K562 (cell line): ENCODE results near the gene PMFBP1. TPM values are rescaled to one million over a fixed set of nuclear protein-coding genes. Genes with fewer than 3 reads are reported as not detected.
A peak's percentile ranks its signal among the peaks of the same experiment; 100 is the strongest.

Source experiments
- BHLHE40 ChIP-seq: IDR thresholded peaks from 2 replicates; pipeline ENCODE4 v1.6.1; 2011; ENCODE audit warnings: low read length, improper control_type of control experiment
- CBFA2T3 ChIP-seq: fragments of 450-650 bp; IDR thresholded peaks from 2 replicates; pipeline ENCODE4 v1.6.1; 2017
- CHD1 ChIP-seq: fragments of 200-600 bp; sonication (generic); IDR thresholded peaks from one replicate; pipeline ENCODE4 v1.6.1; 2012; ENCODE audit warnings: mild to moderate bottlenecking, moderate library complexity, low read length, inconsistent platforms
- COPS2 ChIP-seq: fragments of 450-650 bp; conservative IDR thresholded peaks from 2 replicates; pipeline ENCODE4 v1.6.1; 2016; ENCODE audit warnings: mild to moderate bottlenecking, moderate library complexity
- FOS ChIP-seq: IDR thresholded peaks from 3 replicates; pipeline ENCODE4 v1.6.1; 2011; ENCODE audit not compliant: insufficient read length; ENCODE audit errors: extremely low read depth
- GTF2E2 ChIP-seq: fragments of 200-800 bp; sonication (Bioruptor generic); IDR thresholded peaks from 2 replicates; pipeline ENCODE4 v1.6.1; 2016; ENCODE audit warnings: missing genetic modification characterization, missing compliant biosample characterization
- KLF1 ChIP-seq: fragments of 450-650 bp; IDR thresholded peaks from 2 replicates; pipeline ENCODE4 v1.6.1; 2016; ENCODE audit warnings: missing genetic modification characterization, missing compliant biosample characterization
- MYBL2 ChIP-seq, 2 experiments: fragments of 450-650 bp in 1 of 2; sonication (generic) in 1 of 2; formaldehyde crosslinking in 1 of 2; IDR thresholded peaks; 2 replicates each; pipeline versions ENCODE4 v1.6.1 to v1.8.1; 2017 to 2022; ENCODE audit warnings: borderline replicate concordance in 1 of 2, inconsistent platforms in 1 of 2, low read depth in 1 of 2, mild to moderate bottlenecking in 1 of 2, missing genetic modification reagents in 1 of 2, moderate library complexity in 1 of 2
- POLR3A ChIP-seq: IDR thresholded peaks from 2 replicates; pipeline ENCODE4 v1.6.1; 2011; ENCODE audit warnings: borderline replicate concordance, mild to moderate bottlenecking, moderate library complexity; ENCODE audit not compliant: insufficient read length, insufficient read depth; ENCODE audit errors: extremely low read depth
- RBM15 ChIP-seq: fragments of 200-400 bp; formaldehyde crosslinking; IDR thresholded peaks from 2 replicates; pipeline ENCODE4 v1.6.1; 2018; ENCODE audit warnings: mild to moderate bottlenecking, low read length, moderate library complexity; ENCODE audit not compliant: insufficient read depth
- RFX7 ChIP-seq: fragments of 250-450 bp; sonication (Bioruptor Pico); IDR thresholded peaks from 2 replicates; pipeline ENCODE4 v1.5.1; 2021; ENCODE audit warnings: mild to moderate bottlenecking
- SMAD4 ChIP-seq: fragments of 250-450 bp; sonication (Bioruptor Pico); conservative IDR thresholded peaks from 2 replicates; pipeline ENCODE4 v1.8.0; 2021; ENCODE audit warnings: inconsistent platforms, mild to moderate bottlenecking, moderate library complexity
- SOX6 ChIP-seq: fragments of 450-650 bp; IDR thresholded peaks from 2 replicates; pipeline ENCODE4 v1.6.1; 2014; ENCODE audit warnings: mild to moderate bottlenecking
- SRSF1 ChIP-seq: fragments of 200-400 bp; formaldehyde crosslinking; IDR thresholded peaks from 2 replicates; pipeline ENCODE4 v1.6.1; 2017; ENCODE audit warnings: mild to moderate bottlenecking, low read depth, low read length, moderate library complexity
- U2AF1 ChIP-seq: fragments of 200-400 bp; formaldehyde crosslinking; optimal IDR thresholded peaks from 2 replicates; pipeline ENCODE3; 2017; ENCODE audit warnings: mild to moderate bottlenecking, low read depth, low read length, moderate library complexity
- ZNF764 ChIP-seq: fragments of 250-450 bp; sonication (Bioruptor Pico); IDR thresholded peaks from 2 replicates; pipeline ENCODE4 v1.4.0; 2020; ENCODE audit warnings: low read depth, mild to moderate bottlenecking, moderate library complexity
- polyA plus RNA-seq, 8 experiments: library from polyadenylated mRNA; depleted of rRNA in 4 of 8; stranded (reverse) in 5 of 8; unstranded in 3 of 8; fragments of >200 nt; fragmentation: Nextera tagmentation in 2 of 8; fragmentation: Illumina TruSeq in 1 of 8; extraction: Ambion mirVana in 2 of 8; extraction: Trizol in 1 of 8; gene quantifications; 2 replicates each; pipeline versions ENCODE4 v1.2.1 to v1.2.3, GENCODE V29; 2011 to 2014; ENCODE audit warnings: inconsistent platforms in 1 of 8, missing spikeins in 1 of 8
- total RNA-seq, 7 experiments: library from RNA; depleted of rRNA in 6 of 7; stranded (reverse); fragments of >200 nt in 6 of 7; fragmentation: Illumina TruSeq in 2 of 7; extraction: Trizol in 2 of 7; gene quantifications; 2 replicates each; pipeline versions ENCODE4 v1.2.1 to v1.2.3, GENCODE V29; 2011 to 2021; ENCODE audit warnings: low replicate concordance in 1 of 7
- TF ChIP-seq, protein P1 (sequence below): fragments of 250-450 bp; sonication (Bioruptor Pico); IDR thresholded peaks from 2 replicates; pipeline ENCODE4 v1.4.0; 2020; ENCODE audit warnings: mild to moderate bottlenecking, moderate library complexity
- TF ChIP-seq, protein P2 (sequence below), 3 experiments: IDR thresholded peaks in 2 of 3; conservative IDR thresholded peaks in 1 of 3; 2 replicates each; pipeline ENCODE4 v1.5.1; 2011 to 2012; ENCODE audit warnings: low read length in 3 of 3, mild to moderate bottlenecking in 3 of 3, control low read depth in 2 of 3, improper control_type of control experiment in 1 of 3, inconsistent platforms in 1 of 3, low read depth in 1 of 3, mixed read lengths in 1 of 3, moderate library complexity in 1 of 3; ENCODE audit not compliant: insufficient read depth in 2 of 3
- TF ChIP-seq, protein P3 (sequence below): fragments of 450-650 bp; formaldehyde crosslinking; IDR thresholded peaks from 2 replicates; pipeline ENCODE4 v1.4.0; 2022; ENCODE audit warnings: missing genetic modification characterization
- TF ChIP-seq, protein P4 (sequence below): fragments of 200-800 bp; sonication (Bioruptor generic); IDR thresholded peaks from 2 replicates; pipeline ENCODE4 v1.6.1; 2017; ENCODE audit warnings: missing genetic modification characterization, missing compliant biosample characterization

PMFBP1 gene
- total and polyA plus RNA-seq, 9 of the 15 experiments (the other 6 are each of a cell fraction or from before 2014, with no cell fraction given) = 0.13 to 0.91 (median 0.47) TPM

DNA sequence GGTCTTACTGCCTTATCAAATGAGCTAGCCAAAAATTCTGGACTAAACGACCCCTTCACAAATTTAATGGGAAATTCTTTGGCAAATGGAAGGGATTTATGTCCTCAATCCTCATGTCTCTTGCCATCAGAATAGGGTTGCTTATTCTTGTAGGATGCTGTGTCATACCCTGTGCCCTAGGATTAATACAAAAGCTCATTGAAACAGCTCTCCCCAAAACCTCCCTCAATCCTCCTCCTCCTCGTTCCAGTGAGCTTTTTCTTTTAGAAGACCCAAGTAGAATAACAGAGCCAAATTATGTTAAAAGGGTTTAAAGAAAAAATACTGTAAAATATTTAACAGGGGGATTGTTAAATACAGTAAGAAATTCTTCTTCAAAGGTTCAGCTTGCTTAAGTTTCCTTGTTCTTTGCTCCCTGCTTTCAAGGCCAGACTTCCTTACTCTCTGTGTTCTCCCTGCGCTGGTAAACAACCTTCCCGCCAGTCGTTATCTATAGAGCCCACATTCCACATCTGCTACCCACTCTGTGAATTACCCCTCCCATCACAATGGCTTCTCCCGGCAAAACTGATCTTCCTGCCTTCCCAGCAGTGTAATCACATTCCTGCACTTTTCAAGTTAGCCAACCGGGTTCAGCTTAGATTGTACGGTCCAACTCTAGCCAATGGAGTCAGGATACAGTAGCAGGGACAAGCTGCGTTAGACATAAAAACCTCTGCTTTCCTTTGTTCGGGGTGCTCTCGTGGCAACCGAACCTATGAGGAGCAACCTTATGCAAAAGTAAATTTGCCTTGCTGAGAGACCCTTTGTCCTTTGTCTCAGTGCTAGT is 99.2 kb downstream of the PMFBP1 start (continued):
- TF ChIP-seq MYBL2 (IDR thresholded peaks at IDR 0.05; ENCODE audit: low read depth) (peak; percentile 77), MYBL2 (CRISPR knock-in tag; IDR thresholded peaks at IDR 0.05; ENCODE audit: borderline replicate concordance) (no peak), POLR3A (no peak), U2AF1 (no peak), COPS2 (no peak), SRSF1 (no peak), CBFA2T3 (peak; percentile 88), KLF1 (tag) (no peak), FOS (no peak), CHD1 (no peak), RBM15 (no peak), RFX7 (CRISPR knock-in tag) (no peak), SMAD4 (CRISPR knock-in tag) (peak; percentile 67), GTF2E2 (tag) (no peak), SOX6 (peak; percentile 78), BHLHE40 (no peak), ZNF764 (no peak)
- TF ChIP-seq, protein P1, sequence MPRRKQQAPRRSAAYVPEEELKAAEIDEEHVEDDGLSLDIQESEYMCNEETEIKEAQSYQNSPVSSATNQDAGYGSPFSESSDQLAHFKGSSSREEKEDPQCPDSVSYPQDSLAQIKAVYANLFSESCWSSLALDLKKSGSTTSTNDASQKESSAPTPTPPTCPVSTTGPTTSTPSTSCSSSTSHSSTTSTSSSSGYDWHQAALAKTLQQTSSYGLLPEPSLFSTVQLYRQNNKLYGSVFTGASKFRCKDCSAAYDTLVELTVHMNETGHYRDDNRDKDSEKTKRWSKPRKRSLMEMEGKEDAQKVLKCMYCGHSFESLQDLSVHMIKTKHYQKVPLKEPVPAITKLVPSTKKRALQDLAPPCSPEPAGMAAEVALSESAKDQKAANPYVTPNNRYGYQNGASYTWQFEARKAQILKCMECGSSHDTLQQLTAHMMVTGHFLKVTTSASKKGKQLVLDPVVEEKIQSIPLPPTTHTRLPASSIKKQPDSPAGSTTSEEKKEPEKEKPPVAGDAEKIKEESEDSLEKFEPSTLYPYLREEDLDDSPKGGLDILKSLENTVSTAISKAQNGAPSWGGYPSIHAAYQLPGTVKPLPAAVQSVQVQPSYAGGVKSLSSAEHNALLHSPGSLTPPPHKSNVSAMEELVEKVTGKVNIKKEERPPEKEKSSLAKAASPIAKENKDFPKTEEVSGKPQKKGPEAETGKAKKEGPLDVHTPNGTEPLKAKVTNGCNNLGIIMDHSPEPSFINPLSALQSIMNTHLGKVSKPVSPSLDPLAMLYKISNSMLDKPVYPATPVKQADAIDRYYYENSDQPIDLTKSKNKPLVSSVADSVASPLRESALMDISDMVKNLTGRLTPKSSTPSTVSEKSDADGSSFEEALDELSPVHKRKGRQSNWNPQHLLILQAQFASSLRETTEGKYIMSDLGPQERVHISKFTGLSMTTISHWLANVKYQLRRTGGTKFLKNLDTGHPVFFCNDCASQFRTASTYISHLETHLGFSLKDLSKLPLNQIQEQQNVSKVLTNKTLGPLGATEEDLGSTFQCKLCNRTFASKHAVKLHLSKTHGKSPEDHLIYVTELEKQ = no peak
- TF ChIP-seq, protein P2, sequence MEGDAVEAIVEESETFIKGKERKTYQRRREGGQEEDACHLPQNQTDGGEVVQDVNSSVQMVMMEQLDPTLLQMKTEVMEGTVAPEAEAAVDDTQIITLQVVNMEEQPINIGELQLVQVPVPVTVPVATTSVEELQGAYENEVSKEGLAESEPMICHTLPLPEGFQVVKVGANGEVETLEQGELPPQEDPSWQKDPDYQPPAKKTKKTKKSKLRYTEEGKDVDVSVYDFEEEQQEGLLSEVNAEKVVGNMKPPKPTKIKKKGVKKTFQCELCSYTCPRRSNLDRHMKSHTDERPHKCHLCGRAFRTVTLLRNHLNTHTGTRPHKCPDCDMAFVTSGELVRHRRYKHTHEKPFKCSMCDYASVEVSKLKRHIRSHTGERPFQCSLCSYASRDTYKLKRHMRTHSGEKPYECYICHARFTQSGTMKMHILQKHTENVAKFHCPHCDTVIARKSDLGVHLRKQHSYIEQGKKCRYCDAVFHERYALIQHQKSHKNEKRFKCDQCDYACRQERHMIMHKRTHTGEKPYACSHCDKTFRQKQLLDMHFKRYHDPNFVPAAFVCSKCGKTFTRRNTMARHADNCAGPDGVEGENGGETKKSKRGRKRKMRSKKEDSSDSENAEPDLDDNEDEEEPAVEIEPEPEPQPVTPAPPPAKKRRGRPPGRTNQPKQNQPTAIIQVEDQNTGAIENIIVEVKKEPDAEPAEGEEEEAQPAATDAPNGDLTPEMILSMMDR (IDR thresholded peaks at IDR 0.05 in 2 of 3, conservative IDR thresholded peaks at IDR 0.05 in 1 of 3; ENCODE audit: insufficient read depth in 2 of 3, low read depth in 1 of 3, low read length in 3 of 3) = no peak
- TF ChIP-seq, protein P3, sequence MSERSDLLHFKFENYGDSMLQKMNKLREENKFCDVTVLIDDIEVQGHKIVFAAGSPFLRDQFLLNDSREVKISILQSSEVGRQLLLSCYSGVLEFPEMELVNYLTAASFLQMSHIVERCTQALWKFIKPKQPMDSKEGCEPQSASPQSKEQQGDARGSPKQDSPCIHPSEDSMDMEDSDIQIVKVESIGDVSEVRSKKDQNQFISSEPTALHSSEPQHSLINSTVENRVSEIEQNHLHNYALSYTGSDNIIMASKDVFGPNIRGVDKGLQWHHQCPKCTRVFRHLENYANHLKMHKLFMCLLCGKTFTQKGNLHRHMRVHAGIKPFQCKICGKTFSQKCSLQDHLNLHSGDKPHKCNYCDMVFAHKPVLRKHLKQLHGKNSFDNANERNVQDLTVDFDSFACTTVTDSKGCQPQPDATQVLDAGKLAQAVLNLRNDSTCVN (CRISPR knock-in tag) = no peak
- TF ChIP-seq, protein P4, sequence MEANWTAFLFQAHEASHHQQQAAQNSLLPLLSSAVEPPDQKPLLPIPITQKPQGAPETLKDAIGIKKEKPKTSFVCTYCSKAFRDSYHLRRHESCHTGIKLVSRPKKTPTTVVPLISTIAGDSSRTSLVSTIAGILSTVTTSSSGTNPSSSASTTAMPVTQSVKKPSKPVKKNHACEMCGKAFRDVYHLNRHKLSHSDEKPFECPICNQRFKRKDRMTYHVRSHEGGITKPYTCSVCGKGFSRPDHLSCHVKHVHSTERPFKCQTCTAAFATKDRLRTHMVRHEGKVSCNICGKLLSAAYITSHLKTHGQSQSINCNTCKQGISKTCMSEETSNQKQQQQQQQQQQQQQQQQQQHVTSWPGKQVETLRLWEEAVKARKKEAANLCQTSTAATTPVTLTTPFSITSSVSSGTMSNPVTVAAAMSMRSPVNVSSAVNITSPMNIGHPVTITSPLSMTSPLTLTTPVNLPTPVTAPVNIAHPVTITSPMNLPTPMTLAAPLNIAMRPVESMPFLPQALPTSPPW (CRISPR knock-in tag) = peak; percentile 75
